ENCODE measurements around the gene ZNF311. TPM values are rescaled to one million over a fixed set of nuclear protein-coding genes. Genes with fewer than 3 reads are reported as not detected.
A peak's percentile ranks its signal among the peaks of the same experiment; 100 is the strongest.

Gene ZNF311
- total and polyA plus RNA-seq, 9 of the 15 experiments (the other 6 are each of a cell fraction or from before 2014, with no cell fraction given) = 5.1 to 10.0 (median 7.5) TPM

DNA sequence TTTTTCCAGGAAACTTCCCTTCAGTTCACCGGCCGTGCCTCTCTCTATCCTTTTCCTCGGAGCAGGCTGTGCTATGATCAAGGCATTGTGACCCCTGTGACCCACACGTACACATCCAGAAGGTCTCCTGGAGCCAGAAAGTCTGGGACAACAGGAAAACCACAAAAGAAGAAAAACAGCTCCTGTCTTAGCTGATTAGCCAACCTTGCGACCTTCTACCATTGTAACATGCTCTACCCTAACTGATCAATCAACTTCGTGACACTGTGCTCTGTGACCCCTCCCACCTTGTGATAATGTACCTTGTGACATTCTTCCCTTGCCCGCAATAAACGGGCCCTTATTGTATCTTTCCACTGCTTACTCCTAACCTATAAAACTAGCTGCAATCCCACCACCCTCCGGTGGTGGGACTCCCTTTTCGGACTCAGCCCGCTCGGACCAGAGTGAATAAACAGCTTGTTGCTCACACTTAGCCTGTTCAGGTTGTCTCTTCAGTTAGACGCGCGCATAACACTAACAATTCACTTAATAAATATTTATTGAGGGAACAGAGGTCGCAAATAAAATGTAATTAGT lies 24.2 kb downstream of the ZNF311 start (continued):
- TF ChIP-seq ZNF778 (CRISPR knock-in tag; IDR thresholded peaks at IDR 0.05) (no peak), HNRNPL (IDR thresholded peaks at IDR 0.05; ENCODE audit: low read depth, low read length) (no peak), DACH1 (IDR thresholded peaks at IDR 0.05; ENCODE audit: partially characterized antibody) (peak; percentile 53), PTBP1 (IDR thresholded peaks at IDR 0.05; ENCODE audit: low read depth, low read length) (no peak), TEAD4 (IDR thresholded peaks at IDR 0.05; ENCODE audit: low read length) (peak; percentile 81), TEAD4 (CRISPR knock-in tag; IDR thresholded peaks at IDR 0.05; ENCODE audit: borderline replicate concordance) (no peak), CBX3 (IDR thresholded peaks at IDR 0.05; ENCODE audit: borderline replicate concordance in 1 of 2, low read length in 2 of 2) (peak in 1 of 2 experiments; percentile 85; a peak in 2 of 3 replicates), NR0B1 (IDR thresholded peaks at IDR 0.05; ENCODE audit: partially characterized antibody) (no peak), ZFX (CRISPR knock-in tag; IDR thresholded peaks at IDR 0.05) (peak; percentile 59; the same call in 1 of the 2 replicates), GATAD2A (IDR thresholded peaks at IDR 0.05) (no peak; the same call in 1 of the 2 replicates), RUNX1 (IDR thresholded peaks at IDR 0.05; ENCODE audit: low read depth) (0 out of 2 replicates have a peak, but pooled peaks have one; percentile 89), CCNT2 (IDR thresholded peaks at IDR 0.05; ENCODE audit: borderline replicate concordance, extremely low read depth, insufficient read length, low read depth, low read length) (peak; percentile 75), SOX6 (IDR thresholded peaks at IDR 0.05) (peak; percentile 99), NR4A1 (CRISPR knock-in tag; IDR thresholded peaks at IDR 0.05) (no peak), NR4A1 (tag; IDR thresholded peaks at IDR 0.05) (no peak), RBFOX2 (IDR thresholded peaks at IDR 0.05; ENCODE audit: low read depth, low read length) (peak; percentile 73), PCBP2 (IDR thresholded peaks at IDR 0.05; ENCODE audit: low read depth, low read length, poor library complexity, severe bottlenecking) (no peak), ZNF584 (CRISPR knock-in tag; IDR thresholded peaks at IDR 0.05; ENCODE audit: low read depth) (peak; percentile 88), ZNF140 (CRISPR knock-in tag; IDR thresholded peaks at IDR 0.05) (no peak), ZNF551 (CRISPR knock-in tag; IDR thresholded peaks at IDR 0.05) (no peak), POLR2A (conservative IDR thresholded peaks at IDR 0.05) (peak; percentile 85), PTRF (tag; IDR thresholded peaks at IDR 0.05) (no peak), C11orf30 (IDR thresholded peaks at IDR 0.05; ENCODE audit: low read depth) (no peak), KLF16 (IDR thresholded peaks at IDR 0.05) (peak; percentile 66; the same call in 1 of the 2 replicates)
- TF ChIP-seq, protein P1, sequence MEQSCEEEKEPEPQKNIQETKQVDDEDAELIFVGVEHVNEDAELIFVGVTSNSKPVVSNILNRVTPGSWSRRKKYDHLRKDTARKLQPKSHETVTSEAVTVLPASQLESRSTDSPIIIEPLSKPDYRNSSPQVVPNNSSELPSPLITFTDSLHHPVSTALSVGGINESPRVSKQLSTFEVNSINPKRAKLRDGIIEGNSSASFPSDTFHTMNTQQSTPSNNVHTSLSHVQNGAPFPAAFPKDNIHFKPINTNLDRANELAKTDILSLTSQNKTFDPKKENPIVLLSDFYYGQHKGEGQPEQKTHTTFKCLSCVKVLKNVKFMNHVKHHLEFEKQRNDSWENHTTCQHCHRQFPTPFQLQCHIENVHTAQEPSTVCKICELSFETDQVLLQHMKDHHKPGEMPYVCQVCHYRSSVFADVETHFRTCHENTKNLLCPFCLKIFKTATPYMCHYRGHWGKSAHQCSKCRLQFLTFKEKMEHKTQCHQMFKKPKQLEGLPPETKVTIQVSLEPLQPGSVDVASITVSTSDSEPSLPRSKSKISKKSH (CRISPR knock-in tag; IDR thresholded peaks at IDR 0.05) = no peak
- TF ChIP-seq, protein P2, sequence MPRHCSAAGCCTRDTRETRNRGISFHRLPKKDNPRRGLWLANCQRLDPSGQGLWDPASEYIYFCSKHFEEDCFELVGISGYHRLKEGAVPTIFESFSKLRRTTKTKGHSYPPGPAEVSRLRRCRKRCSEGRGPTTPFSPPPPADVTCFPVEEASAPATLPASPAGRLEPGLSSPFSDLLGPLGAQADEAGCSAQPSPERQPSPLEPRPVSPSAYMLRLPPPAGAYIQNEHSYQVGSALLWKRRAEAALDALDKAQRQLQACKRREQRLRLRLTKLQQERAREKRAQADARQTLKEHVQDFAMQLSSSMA (CRISPR knock-in tag; IDR thresholded peaks at IDR 0.05) = no peak
- TF ChIP-seq, protein P3, sequence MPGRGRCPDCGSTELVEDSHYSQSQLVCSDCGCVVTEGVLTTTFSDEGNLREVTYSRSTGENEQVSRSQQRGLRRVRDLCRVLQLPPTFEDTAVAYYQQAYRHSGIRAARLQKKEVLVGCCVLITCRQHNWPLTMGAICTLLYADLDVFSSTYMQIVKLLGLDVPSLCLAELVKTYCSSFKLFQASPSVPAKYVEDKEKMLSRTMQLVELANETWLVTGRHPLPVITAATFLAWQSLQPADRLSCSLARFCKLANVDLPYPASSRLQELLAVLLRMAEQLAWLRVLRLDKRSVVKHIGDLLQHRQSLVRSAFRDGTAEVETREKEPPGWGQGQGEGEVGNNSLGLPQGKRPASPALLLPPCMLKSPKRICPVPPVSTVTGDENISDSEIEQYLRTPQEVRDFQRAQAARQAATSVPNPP (IDR thresholded peaks at IDR 0.05; ENCODE audit: borderline replicate concordance, insufficient read depth, insufficient read length) = no peak
